Neural crest cell (in vitro differentiated cells): ENCODE data around the gene FLRT1. TPM values are rescaled to one million over a fixed set of nuclear protein-coding genes. Genes with fewer than 3 reads are reported as not detected.
A peak's percentile ranks its signal among the peaks of the same experiment; 100 is the strongest.

Experiments used
- DNase-seq: peaks from one replicate; pipeline ENCODE4 v3.0.0; 2021; ENCODE audit warnings: low read depth, mixed read lengths, low spot score
- H3K27ac Mint-ChIP-seq: one replicate; pipeline ENCODE4 v1.8.0; 2021; ENCODE audit warnings: mild to moderate bottlenecking, mixed read lengths; ENCODE audit not compliant: unreplicated experiment
- H3K27me3 Mint-ChIP-seq: 2 replicates; pipeline ENCODE4 v1.8.0; 2021; ENCODE audit warnings: low read depth, mild to moderate bottlenecking, mixed read lengths
- H3K36me3 Mint-ChIP-seq: 2 replicates; pipeline ENCODE4 v1.8.0; 2021; ENCODE audit warnings: low read depth, mild to moderate bottlenecking, mixed read lengths
- H3K4me1 Mint-ChIP-seq: 2 replicates; pipeline ENCODE4 v1.8.0; 2021; ENCODE audit warnings: mixed read lengths
- H3K4me3 Mint-ChIP-seq: one replicate; pipeline ENCODE4 v1.8.0; 2021; ENCODE audit warnings: mild to moderate bottlenecking, mixed read lengths
- H3K9me3 Mint-ChIP-seq: 2 replicates; pipeline ENCODE4 v1.8.0; 2021; ENCODE audit warnings: mixed read lengths
- total RNA-seq: library from RNA; stranded (reverse); gene quantifications from 2 replicates; pipeline ENCODE4 v1.2.1, GENCODE V29; 2021
- TF ChIP-seq, protein P1 (sequence below): fragments of 200-600 bp; sonication (generic); conservative IDR thresholded peaks from 2 replicates; pipeline ENCODE4 v1.5.0; 2021; ENCODE audit warnings: antibody characterized with exemption, mild to moderate bottlenecking

FLRT1 gene
- total RNA-seq, 1 donor from 2014 or later, result 3.0 TPM

DNA sequence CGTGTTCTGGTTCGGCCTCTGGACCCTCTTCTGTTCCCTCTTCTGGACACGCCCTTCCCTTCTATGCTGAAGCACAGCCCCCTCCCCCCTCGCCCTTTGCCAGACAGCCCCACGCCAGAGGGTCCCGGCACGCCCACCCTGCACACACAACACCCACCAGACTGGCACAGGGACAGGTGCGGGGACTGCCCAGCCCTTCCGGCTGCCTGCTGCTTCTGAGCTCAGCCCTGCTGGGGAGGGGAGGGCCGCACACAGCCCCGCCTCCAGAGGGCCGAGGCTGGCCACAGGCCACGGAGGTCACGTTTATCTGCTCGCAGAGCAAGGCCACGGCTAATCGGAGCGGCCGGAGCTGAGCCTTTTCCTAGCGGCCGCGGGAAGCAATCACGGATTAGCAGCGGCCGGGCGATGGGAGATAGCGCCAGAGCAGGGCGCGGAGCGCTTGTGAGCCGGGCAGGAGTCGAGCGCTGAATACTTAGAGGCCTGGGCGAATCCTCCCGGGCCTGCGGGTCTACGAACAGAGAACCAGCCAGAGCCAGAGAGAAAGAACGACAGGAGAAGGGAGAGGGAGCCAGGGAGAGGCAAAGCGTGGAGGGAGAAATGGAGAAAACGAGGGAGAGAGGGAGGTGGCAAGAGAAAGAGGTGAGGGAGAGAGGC is 28.0 kb upstream of the FLRT1 start:
- Mint-ChIP-seq H3K36me3 (no peaks in the 10 kb centered on the region), H3K27me3 (peaks cover 39% of the 10 kb centered on the region), H3K27ac (no peak overlapping the region), H3K9me3 (no peaks in the 10 kb centered on the region), H3K4me3 (peak overlapping the region; percentile 1), H3K4me1 (peaks cover 24% of the 10 kb centered on the region)
- TF ChIP-seq, protein P1, sequence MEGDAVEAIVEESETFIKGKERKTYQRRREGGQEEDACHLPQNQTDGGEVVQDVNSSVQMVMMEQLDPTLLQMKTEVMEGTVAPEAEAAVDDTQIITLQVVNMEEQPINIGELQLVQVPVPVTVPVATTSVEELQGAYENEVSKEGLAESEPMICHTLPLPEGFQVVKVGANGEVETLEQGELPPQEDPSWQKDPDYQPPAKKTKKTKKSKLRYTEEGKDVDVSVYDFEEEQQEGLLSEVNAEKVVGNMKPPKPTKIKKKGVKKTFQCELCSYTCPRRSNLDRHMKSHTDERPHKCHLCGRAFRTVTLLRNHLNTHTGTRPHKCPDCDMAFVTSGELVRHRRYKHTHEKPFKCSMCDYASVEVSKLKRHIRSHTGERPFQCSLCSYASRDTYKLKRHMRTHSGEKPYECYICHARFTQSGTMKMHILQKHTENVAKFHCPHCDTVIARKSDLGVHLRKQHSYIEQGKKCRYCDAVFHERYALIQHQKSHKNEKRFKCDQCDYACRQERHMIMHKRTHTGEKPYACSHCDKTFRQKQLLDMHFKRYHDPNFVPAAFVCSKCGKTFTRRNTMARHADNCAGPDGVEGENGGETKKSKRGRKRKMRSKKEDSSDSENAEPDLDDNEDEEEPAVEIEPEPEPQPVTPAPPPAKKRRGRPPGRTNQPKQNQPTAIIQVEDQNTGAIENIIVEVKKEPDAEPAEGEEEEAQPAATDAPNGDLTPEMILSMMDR, result peak; percentile 56
- peak; percentile 60 for DNase-seq

DNA sequence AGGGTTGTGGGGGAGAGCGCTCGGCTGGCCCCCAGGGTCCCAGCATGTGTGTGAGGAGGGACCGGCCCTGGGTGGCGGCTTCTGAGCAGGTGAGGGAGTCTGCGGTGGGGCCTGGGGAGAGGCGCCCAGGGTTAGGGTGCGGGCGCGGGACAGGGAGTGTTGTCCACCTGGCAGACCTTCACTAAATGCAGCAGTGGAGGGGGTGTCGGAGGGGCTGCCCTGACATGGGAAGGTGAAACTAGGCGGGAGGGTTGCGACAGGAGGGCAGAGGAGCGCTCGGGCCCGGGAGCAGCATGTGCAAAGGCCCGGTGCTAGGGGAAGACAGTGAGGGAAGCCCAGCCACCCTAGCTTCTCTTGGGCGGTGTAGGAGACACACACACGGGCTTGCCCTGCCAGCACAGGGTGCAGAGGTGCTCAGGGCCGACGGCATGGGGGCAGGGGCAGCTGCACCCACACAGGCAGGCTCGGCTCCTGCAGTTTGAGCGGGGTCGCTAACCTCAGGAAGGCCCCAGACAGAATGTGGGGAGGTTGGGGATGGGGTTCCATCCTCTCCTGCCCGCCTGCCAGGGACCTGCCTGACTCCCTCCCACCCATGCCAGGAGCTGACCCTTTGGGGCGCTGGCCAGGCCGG is 27.3 kb upstream of the FLRT1 start:
- peaks cover 25% of the 10 kb centered on the region for H3K4me1 Mint-ChIP-seq
- H3K27me3 Mint-ChIP-seq, result peaks cover 36% of the 10 kb centered on the region
- peak overlapping the region; percentile 1 for H3K4me3 Mint-ChIP-seq
- H3K36me3 Mint-ChIP-seq, result no peaks in the 10 kb centered on the region
- no peak for DNase-seq
- H3K9me3 Mint-ChIP-seq, result no peaks in the 10 kb centered on the region
- H3K27ac Mint-ChIP-seq, result no peak overlapping the region
- TF ChIP-seq, protein P1, result no peak

DNA sequence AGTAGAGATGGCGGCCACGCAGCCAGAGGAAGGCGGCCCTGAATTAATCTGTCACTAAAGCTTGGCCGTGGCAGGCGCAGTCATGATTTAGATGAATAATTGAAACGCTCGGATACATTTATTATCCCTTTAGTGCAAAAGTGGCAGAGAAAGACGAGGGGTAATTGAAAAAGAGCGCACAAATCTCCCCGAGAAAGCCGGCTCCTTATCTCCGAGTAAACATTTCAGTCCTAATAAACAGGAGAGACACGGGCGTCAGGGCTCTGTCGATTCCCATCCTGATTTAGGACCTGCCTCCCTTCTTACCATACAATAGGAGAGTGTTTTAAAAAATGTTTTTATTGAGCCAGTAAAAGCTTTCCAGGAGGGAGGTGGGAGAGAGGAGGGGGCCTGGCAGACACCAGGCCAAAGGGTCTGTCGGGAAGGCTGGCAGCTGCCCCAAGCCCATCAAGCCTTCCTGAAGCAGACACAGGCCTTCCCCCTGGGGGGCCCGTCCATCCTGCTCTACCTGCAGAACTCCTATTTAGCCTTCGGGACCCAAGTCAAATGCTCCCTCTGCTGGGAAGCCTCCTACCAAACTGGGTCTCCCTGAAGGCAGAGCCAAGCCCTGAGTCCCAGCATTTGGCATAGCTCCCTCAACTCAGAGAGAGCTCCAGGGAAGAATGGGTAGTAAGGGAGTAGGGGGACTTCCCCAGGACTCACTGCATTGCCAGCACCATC is 26.7 kb upstream of the FLRT1 start:
- Mint-ChIP-seq H3K4me1 (peaks cover 25% of the 10 kb centered on the region), H3K27me3 (peaks cover 31% of the 10 kb centered on the region), H3K9me3 (no peaks in the 10 kb centered on the region), H3K4me3 (peak overlapping the region; percentile 44), H3K36me3 (no peaks in the 10 kb centered on the region), H3K27ac (no peak overlapping the region)
- no peak for DNase-seq
- TF ChIP-seq, protein P1, result no peak

DNA sequence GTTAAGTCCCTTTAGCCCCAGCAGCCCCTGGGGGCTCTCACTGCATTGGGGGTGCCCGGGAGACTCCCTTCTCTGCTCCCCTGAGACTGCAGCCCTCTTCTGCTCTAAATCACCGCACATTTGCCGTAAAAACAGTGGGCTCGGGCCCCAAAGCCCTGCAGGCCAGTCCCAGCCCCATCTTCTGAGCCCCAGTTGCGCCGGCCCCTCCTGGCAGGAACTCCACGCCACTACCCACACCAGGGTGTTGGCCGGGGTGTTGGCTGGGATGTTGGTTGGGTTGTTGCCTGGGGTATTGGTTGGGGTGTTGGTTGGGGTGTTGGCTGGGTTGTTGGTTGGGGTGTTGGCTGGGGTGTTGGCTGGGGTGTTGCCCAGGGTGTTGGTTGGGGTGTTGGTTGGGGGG is 26.0 kb upstream of the FLRT1 start:
- Mint-ChIP-seq H3K4me3 (no peak overlapping the region), H3K4me1 (peaks cover 29% of the 10 kb centered on the region), H3K27me3 (peaks cover 29% of the 10 kb centered on the region), H3K9me3 (no peaks in the 10 kb centered on the region), H3K27ac (no peak overlapping the region), H3K36me3 (no peaks in the 10 kb centered on the region)
- DNase-seq, result no peak
- TF ChIP-seq, protein P1, result no peak

DNA sequence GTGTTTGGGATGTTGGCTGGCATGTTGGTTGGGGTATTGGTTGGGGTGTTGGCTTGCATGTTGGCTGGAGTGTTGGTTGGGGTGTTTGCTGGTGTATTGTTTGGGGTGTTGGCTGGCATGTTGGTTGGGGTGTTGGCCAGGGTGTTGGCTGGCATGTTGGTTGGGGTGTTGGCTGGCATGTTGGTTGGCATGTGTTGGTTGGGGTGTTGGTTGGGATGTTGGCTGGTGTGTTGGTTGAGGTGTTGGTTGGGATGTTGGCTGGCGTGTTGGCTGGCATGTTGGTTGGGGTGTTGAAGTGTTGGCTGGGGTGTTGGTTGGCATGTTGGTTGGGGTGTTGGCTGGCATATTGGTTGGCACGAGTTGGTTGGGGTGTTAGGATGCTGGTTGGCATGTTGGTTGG is 24.9 kb upstream of the FLRT1 start:
- H3K36me3 Mint-ChIP-seq, result no peaks in the 10 kb centered on the region
- peaks cover 35% of the 10 kb centered on the region for H3K4me1 Mint-ChIP-seq
- no peak overlapping the region for H3K27ac Mint-ChIP-seq
- peaks cover 29% of the 10 kb centered on the region for H3K27me3 Mint-ChIP-seq
- TF ChIP-seq, protein P1, result no peak
- H3K9me3 Mint-ChIP-seq, result no peaks in the 10 kb centered on the region
- H3K4me3 Mint-ChIP-seq, result no peak overlapping the region
- no peak for DNase-seq
